Mucosa of descending colon (tissue), 3 donors: Measurements from ENCODE around the gene FFAR4. TPM values are rescaled to one million over a fixed set of nuclear protein-coding genes. Genes with fewer than 3 reads are reported as not detected.
"Not testable (repeated sequence)": the region's sequence is repeated elsewhere in the genome, so short reads cannot be mapped to it uniquely, and the experiment has no call there.

Source experiments
- ATAC-seq: fragments of 200-7000 bp; cut with Tn5 transposase; one replicate; pipeline ENCODE4 v1.9.1; 2020; ENCODE audit warnings: mild to moderate bottlenecking, moderate library complexity
- DNase-seq, 3 donors: peaks; one replicate each; pipeline ENCODE4 v3.0.0-alpha.2; 2020
- H3K36me3 ChIP-seq: fragments of 200-600 bp; one replicate; pipeline ENCODE4 v1.8.0; 2021; ENCODE audit warnings: low read depth, mild to moderate bottlenecking
- H3K4me1 ChIP-seq: fragments of 200-600 bp; one replicate; pipeline ENCODE4 v1.8.0; 2021; ENCODE audit warnings: low read depth, mild to moderate bottlenecking
- H3K4me3 ChIP-seq: fragments of 200-600 bp; one replicate; pipeline ENCODE4 v1.8.0; 2021; ENCODE audit warnings: mild to moderate bottlenecking
- H3K9me3 ChIP-seq: fragments of 200-600 bp; one replicate; pipeline ENCODE4 v1.8.0; 2021; ENCODE audit warnings: mild to moderate bottlenecking
- intact Hi-C, 2 donors: fragments of 100-400 bp; cut with DNase I in 1 of 2; cut with micrococcal nuclease in 1 of 2; formaldehyde crosslinking; loops; one replicate each; pipeline versions ENCODE4 v1.11.0 to v1.11.1; 2022; cut with DNase I, micrococcal nuclease
- total RNA-seq, 3 donors: library from RNA; stranded (reverse); fragmentation: NEBNext Ultra II Directional in 2 of 3; extraction: Animal tissue kit (Norgen Biotek cat#: 25700) in 2 of 3; gene quantifications; one replicate each; pipeline versions ENCODE4 v1.2.1 to v1.2.4, GENCODE V29; 2021 to 2023
- TF ChIP-seq, protein P1 (sequence below): fragments of 200-600 bp; IDR thresholded peaks from one replicate; pipeline ENCODE4 v1.8.0; 2022; ENCODE audit warnings: antibody characterized with exemption, mild to moderate bottlenecking
- donor health status: DM: no; HTN: no; CAD: no; lungs with moderate emphysema.
- donor health status: DM: no; HTN: no; CAD: no.
- donor health status: DM: no; HTN: yes; CAD: no.

The FFAR4 gene
- total RNA-seq, 3 donors from 2014 or later, result 17.4 to 36.3 (median 28.7) TPM

DNA sequence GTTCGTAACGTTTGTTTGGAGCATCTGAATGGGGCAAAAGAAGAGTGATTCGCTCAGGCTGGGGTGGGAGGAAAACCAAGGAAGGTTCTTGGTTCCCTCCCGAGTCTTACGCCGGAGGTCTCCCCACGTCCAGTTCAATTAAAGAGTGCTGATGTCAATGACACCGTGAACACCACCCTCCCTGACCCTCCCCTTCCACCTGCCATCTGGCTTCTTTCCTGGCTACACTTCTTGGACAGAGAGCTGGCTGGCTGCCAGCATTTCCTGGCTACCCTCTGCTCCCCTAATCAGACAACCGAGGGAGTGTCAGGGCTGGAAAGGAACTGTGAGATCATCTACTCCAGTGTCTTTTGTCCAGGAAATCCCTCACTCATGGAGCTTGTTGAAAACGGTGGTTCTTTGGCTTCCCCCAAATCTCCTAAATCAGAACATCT, 24.1 kb upstream of the FFAR4 start:
- TF ChIP-seq, protein P1, sequence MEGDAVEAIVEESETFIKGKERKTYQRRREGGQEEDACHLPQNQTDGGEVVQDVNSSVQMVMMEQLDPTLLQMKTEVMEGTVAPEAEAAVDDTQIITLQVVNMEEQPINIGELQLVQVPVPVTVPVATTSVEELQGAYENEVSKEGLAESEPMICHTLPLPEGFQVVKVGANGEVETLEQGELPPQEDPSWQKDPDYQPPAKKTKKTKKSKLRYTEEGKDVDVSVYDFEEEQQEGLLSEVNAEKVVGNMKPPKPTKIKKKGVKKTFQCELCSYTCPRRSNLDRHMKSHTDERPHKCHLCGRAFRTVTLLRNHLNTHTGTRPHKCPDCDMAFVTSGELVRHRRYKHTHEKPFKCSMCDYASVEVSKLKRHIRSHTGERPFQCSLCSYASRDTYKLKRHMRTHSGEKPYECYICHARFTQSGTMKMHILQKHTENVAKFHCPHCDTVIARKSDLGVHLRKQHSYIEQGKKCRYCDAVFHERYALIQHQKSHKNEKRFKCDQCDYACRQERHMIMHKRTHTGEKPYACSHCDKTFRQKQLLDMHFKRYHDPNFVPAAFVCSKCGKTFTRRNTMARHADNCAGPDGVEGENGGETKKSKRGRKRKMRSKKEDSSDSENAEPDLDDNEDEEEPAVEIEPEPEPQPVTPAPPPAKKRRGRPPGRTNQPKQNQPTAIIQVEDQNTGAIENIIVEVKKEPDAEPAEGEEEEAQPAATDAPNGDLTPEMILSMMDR, result no peak
- peak; percentile 82 to 85 (median 83) for DNase-seq
- no peaks in the 10 kb centered on the region for H3K9me3 ChIP-seq
- intact Hi-C loops, result no loop called here
- peaks cover 8% of the 10 kb centered on the region for H3K4me1 ChIP-seq
- no peak overlapping the region for H3K4me3 ChIP-seq
- ATAC-seq, result peak; percentile 90
- no peaks in the 10 kb centered on the region for H3K36me3 ChIP-seq

DNA sequence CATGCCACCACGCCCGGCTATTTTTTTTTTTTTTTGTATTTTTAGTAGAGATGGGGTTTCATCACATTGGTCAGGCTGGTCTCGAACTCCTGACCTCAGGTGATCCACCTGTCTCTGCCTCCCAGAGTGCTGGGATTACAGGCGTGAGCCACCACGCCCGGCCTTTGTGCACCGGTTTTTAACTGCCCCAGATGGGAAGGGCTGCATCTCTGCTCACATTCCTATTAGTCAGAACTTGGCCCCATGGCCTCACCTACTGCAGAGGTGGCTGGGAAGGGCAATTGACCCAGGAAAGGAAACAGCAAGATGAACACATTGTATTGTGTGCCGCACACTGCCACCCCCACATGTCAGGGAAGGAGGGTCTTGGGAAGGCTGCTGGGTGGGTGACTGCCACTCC, 19.5 kb upstream of the FFAR4 start:
- H3K9me3 ChIP-seq, intact Hi-C loops, H3K4me3 ChIP-seq, H3K36me3 ChIP-seq: not testable (repeated sequence)
- peaks cover 13% of the 10 kb centered on the region for H3K4me1 ChIP-seq
- DNase-seq, result peak in 2 of 3 donors; percentile 51 to 61
- peak; percentile 59 for ATAC-seq

DNA sequence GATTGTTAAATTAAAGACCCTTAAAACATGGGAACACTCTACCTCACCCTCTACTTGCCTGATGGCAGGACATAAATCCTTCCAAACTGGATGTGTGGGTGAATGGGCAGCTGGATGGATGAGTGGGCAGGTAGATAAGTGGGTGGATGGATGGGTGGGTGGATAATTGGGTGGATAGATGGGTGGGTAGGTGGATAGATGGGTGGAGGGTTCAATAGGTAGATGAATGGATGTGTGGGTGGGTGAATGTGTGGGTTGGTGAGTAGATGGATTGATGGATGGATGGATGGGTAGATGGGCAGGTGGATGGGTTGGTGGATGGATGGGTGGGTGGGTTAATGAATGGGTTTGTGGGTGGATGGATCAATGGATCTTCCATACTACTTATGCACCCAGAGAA, 18.9 kb upstream of the FFAR4 start:
- ATAC-seq (no peak), DNase-seq (no peak)
- H3K36me3 ChIP-seq, result no peaks in the 10 kb centered on the region
- intact Hi-C loops, result no loop called here
- no peak overlapping the region for H3K4me3 ChIP-seq
- H3K9me3 ChIP-seq, result no peaks in the 10 kb centered on the region
- peaks cover 8% of the 10 kb centered on the region for H3K4me1 ChIP-seq
- TF ChIP-seq, protein P1, result no peak

DNA sequence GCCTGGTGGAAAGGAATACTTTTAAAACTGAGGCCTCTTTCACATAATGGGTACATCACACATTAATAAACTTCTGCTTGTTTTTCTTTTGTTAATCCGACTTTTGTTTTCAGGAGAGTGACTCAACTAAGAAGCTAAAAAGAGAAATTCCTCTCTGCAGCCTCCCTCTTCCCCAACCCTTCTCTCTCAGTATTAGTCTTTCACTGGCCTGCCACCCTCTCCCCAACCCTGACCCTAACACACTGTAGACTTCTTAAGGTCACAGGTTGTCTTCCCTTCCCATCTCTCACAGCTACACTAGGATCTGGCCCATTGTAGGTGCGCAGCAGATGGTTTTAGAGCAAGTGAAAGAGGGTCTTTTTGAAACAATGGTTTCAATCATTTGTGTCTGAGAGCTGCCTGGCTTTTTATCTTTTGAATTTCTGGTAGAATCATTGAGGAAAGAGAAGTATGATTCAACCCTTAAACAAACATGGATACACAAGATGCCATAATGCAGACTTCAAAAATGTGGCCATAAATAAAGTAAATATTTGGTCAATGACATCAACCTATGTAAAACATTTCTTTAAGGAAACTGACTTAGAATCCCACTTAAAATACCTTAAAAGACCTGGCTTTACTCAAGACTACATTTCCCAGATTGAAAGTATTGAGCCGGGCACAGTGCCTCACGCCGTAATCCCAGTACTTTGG, 17.9 kb upstream of the FFAR4 start:
- peaks cover 8% of the 10 kb centered on the region for H3K4me1 ChIP-seq
- DNase-seq, result no peak
- H3K9me3 ChIP-seq, result no peaks in the 10 kb centered on the region
- no peak overlapping the region for H3K4me3 ChIP-seq
- H3K36me3 ChIP-seq, result no peaks in the 10 kb centered on the region
- TF ChIP-seq, protein P1, result no peak
- peak; percentile 76 for ATAC-seq
- intact Hi-C loops, result no loop called here

DNA sequence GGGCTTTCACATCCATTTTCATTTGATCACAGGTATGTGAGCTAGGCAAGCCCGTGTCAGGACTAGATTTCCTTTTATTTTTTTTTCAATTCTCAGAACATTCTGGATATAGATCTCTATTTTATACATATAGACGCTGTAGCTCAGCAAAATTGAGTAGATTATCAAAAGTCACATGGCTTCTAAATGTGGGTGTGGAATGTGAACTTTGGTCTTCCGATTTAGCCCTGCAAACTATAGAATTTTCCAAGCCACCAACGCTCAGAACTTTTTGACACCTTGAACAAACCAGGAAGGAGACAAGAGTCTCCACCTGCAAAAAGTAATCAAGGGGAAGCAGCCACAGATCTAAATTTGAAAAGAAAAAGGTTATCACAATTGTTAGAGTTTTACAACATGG, 15.9 kb upstream of the FFAR4 start:
- peak; percentile 50 for ATAC-seq

DNA sequence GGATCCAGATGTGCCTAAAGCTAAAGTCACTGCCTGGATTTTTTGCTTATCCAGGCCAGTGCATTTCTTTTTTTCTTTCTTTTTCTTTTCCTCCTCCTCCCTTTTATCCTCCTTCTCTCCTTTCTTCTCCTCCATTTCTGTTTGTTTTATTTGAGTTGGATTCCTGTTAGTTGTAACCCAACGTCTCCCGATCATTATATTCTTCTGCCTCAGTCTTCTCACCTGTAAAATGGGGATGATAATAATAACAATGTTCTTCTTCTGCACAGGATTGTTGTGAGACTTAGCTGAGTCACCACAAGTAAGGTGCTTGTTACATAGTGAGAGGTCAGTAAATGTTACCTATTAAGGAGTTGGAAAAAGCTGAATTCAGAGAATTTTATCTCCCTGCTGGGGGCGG, 13.7 kb upstream of the FFAR4 start:
- Histone ChIP-seq H3K4me3 (no peak overlapping the region), H3K36me3 (no peaks in the 10 kb centered on the region), H3K9me3 (no peaks in the 10 kb centered on the region), H3K4me1 (peaks cover 16% of the 10 kb centered on the region)
- TF ChIP-seq, protein P1, result no peak
- no peak for DNase-seq
- intact Hi-C loops, result loop anchor here in 1 of 2 donors (5.0 kb wide), 1 partner anchor 130 kb away; no protein-coding TSS in a partner anchor
- no peak for ATAC-seq

More for the DNA sequence above, 15.9 kb upstream of the FFAR4 start:
- peak in 1 of 3 donors; percentile 36 for DNase-seq
- Histone ChIP-seq H3K4me1 (peaks cover 16% of the 10 kb centered on the region), H3K4me3 (no peak overlapping the region), H3K9me3 (no peaks in the 10 kb centered on the region), H3K36me3 (no peaks in the 10 kb centered on the region)
- intact Hi-C loops, result loop anchor here in 1 of 2 donors (5.0 kb wide), 1 partner anchor 132 kb away; no protein-coding TSS in a partner anchor
- TF ChIP-seq, protein P1, result no peak
